Measurements from ENCODE around the gene SBF2. TPM values are rescaled to one million over a fixed set of nuclear protein-coding genes. Genes with fewer than 3 reads are reported as not detected.
A peak's percentile ranks its signal among the peaks of the same experiment; 100 is the strongest.

The SBF2 gene
- total and polyA plus RNA-seq, 9 of the 15 experiments (the other 6 are each of a cell fraction or from before 2014, with no cell fraction given), result 0.80 to 9.5 (median 5.0) TPM

DNA sequence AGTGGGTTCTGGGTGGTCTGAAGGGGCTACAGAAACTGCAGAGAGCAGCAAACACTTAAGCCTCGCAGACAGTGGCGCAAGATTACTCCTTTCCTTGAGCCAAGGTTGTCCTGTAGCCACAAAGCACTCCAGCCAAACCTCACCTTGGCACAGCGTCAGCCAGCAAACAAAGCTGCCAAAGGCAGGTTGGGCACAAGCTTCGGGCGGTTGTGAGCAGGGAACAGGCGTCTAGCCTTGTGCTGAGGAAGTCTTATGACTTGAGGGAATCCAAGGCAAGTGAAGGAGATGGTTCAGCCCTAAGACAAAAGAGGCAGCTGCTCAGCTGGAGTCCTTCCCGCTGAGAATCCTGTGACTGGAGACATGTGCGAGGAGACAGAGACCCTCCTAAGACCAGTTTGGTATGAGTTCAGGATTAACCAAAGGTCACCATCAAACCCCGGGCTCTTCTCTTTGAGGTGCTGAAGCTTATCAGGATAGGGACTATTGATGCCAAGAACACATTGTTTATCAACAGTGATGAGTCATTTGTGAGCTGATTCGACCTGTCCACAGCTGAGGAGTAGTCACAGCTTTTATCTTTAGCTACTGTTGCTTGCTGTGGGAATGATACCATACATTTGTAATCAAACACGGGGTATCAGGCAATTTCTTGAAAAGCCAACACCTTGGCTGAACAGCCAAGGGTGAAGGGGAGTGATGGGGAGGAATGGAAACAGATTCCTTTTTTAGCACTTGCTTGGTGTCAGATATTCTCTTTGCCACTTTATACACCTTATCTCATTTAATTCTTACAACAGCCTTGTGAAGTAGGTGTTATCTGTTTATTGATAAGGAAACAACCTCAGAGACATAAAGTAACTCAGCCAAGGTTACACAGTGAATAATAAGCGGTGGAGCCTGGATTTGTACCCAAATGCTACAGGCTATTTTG lies 15.4 kb upstream of the SBF2 start (continued):
- TF ChIP-seq CEBPG (CRISPR knock-in tag; IDR thresholded peaks at IDR 0.05) (no peak), CEBPG (tag; conservative IDR thresholded peaks at IDR 0.05 in 1 of 2, IDR thresholded peaks at IDR 0.05 in 1 of 2) (no peak), FIP1L1 (IDR thresholded peaks at IDR 0.05; ENCODE audit: low read depth, low read length, poor library complexity, severe bottlenecking) (no peak), TFAP4 (CRISPR knock-in tag; IDR thresholded peaks at IDR 0.05; ENCODE audit: borderline replicate concordance) (peak; percentile 50), FOXK2 (conservative IDR thresholded peaks at IDR 0.05 in 1 of 2, IDR thresholded peaks at IDR 0.05 in 1 of 2; ENCODE audit: low read depth in 2 of 2) (peak; percentile 56 to 57; a peak in 2 of 4 replicates), FOS (IDR thresholded peaks at IDR 0.05; ENCODE audit: extremely low read depth, insufficient read length) (peak; percentile 39), RERE (CRISPR knock-in tag; IDR thresholded peaks at IDR 0.05; ENCODE audit: borderline replicate concordance) (no peak), ZEB2 (IDR thresholded peaks at IDR 0.05) (peak; percentile 66; the same call in 1 of the 2 replicates), BCL6 (CRISPR knock-in tag; IDR thresholded peaks at IDR 0.05) (no peak), DLX4 (CRISPR knock-in tag; IDR thresholded peaks at IDR 0.05) (no peak), CREM (IDR thresholded peaks at IDR 0.05; ENCODE audit: low read depth) (0 out of 2 replicates have a peak, but pooled peaks have one; percentile 27), NFIC (IDR thresholded peaks at IDR 0.05) (peak; percentile 17; the same call in 1 of the 2 replicates), TEAD1 (CRISPR knock-in tag; IDR thresholded peaks at IDR 0.05) (no peak)
- TF ChIP-seq, protein P1, sequence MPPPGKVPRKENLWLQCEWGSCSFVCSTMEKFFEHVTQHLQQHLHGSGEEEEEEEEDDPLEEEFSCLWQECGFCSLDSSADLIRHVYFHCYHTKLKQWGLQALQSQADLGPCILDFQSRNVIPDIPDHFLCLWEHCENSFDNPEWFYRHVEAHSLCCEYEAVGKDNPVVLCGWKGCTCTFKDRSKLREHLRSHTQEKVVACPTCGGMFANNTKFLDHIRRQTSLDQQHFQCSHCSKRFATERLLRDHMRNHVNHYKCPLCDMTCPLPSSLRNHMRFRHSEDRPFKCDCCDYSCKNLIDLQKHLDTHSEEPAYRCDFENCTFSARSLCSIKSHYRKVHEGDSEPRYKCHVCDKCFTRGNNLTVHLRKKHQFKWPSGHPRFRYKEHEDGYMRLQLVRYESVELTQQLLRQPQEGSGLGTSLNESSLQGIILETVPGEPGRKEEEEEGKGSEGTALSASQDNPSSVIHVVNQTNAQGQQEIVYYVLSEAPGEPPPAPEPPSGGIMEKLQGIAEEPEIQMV (tag; conservative IDR thresholded peaks at IDR 0.05; ENCODE audit: low read depth), result no peak
- TF ChIP-seq, protein P2, sequence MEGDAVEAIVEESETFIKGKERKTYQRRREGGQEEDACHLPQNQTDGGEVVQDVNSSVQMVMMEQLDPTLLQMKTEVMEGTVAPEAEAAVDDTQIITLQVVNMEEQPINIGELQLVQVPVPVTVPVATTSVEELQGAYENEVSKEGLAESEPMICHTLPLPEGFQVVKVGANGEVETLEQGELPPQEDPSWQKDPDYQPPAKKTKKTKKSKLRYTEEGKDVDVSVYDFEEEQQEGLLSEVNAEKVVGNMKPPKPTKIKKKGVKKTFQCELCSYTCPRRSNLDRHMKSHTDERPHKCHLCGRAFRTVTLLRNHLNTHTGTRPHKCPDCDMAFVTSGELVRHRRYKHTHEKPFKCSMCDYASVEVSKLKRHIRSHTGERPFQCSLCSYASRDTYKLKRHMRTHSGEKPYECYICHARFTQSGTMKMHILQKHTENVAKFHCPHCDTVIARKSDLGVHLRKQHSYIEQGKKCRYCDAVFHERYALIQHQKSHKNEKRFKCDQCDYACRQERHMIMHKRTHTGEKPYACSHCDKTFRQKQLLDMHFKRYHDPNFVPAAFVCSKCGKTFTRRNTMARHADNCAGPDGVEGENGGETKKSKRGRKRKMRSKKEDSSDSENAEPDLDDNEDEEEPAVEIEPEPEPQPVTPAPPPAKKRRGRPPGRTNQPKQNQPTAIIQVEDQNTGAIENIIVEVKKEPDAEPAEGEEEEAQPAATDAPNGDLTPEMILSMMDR (IDR thresholded peaks at IDR 0.05 in 2 of 3, conservative IDR thresholded peaks at IDR 0.05 in 1 of 3; ENCODE audit: insufficient read depth in 2 of 3, low read depth in 1 of 3, low read length in 3 of 3), result no peak
